ENCODE data around the gene SLC23A2.

The SLC23A2 gene

DNA sequence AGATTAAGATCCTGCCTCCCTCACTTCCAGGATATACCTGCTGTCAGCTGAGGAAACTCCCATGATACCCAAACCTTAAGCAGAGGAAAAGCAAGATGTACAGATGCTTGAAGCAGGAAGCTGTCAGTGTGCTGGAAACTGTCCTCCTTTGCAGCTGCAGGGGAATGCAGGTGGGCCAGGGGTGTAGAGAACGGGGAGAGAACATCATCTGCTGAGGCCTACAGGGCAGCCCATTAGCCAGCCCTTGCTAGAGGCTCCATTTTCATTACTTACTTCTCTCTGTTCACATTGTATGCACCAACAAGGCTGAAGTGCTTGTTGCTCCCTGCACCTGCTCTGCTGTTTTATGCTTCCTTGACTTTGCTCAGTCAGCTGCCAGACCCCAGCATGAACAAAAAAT lies 160.5 kb downstream of the SLC23A2 start:
- no peak for FAIRE-seq
- TF ChIP-seq TAF1 (IDR thresholded peaks at IDR 0.05; ENCODE audit: borderline replicate concordance, low read depth, low read length) (no peak), POLR2AphosphoS5 (IDR thresholded peaks at IDR 0.05; ENCODE audit: low read depth, low read length) (no peak), POLR2A (IDR thresholded peaks at IDR 0.05; ENCODE audit: low read depth, low read length) (no peak)
- no peak for DNase-seq (ENCODE audit: insufficient read length)

DNA sequence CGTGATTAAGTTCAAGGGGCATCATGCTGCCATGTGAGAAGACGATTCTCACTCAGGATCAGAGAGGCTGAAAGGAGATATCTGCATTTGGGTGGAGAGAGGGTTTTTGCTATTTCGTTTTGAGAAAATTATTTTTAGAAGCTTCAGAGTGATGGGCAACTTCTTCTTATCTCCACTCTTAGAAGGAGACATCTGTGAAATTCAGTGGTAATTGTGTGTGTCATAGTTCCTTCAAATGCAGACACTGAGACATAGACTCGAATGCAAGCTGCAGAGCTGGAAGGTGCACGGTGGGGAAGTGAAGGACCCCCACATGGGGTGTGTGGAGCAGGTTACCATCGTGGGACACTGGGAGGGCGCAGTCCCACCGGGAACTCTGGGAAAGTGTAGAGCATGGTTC lies 162.8 kb downstream of the SLC23A2 start:
- FAIRE-seq, result no peak
- TF ChIP-seq POLR2AphosphoS5 (IDR thresholded peaks at IDR 0.05; ENCODE audit: low read depth, low read length) (no peak), POLR2A (IDR thresholded peaks at IDR 0.05; ENCODE audit: low read depth, low read length) (no peak), TAF1 (IDR thresholded peaks at IDR 0.05; ENCODE audit: borderline replicate concordance, low read depth, low read length) (no peak)

DNA sequence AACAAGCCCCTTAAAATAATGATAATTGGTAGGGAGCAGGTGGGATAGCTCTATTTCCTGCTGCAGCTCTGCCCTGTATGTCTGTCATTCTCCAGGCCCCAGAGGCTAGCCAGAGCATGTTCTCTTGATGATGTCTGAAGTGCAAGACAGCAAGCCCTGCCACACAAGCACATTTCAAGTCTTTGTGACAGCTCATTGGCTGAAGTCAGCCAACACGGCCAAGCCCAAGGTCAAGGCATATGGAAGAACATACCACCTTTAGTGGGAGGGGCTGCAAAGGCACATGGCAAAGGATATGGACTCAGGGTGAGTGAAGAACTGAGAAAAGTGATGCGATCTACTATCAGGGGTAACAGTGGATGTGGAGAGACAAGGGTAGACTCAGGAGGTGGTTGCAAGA lies 163.6 kb downstream of the SLC23A2 start:
- no peak for FAIRE-seq
- no peak for DNase-seq (ENCODE audit: insufficient read length)
- TF ChIP-seq POLR2AphosphoS5 (IDR thresholded peaks at IDR 0.05; ENCODE audit: low read depth, low read length) (no peak), POLR2A (IDR thresholded peaks at IDR 0.05; ENCODE audit: low read depth, low read length) (no peak), TAF1 (IDR thresholded peaks at IDR 0.05; ENCODE audit: borderline replicate concordance, low read depth, low read length) (no peak)

More for the DNA sequence above, 162.8 kb downstream of the SLC23A2 start:
- no peak for DNase-seq (ENCODE audit: insufficient read length)

DNA sequence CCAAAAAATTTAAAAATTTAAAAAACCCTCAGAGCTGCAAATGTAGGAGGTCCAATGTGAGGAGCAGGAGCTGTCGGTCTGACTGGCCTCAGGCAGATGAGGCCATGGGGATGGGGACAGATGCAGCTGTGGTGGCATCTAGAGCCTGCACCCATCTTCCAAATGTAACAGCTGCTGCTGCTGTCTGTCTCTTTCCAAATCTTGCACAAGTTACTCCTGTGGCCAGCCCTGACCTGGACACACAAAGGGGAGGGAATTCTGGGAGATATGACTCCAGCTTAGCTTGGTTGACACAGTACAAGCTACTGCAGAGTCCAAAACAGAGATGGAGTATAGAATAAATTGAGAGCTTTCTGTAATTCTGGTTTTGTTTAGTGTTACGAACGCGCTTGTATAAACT lies 164.4 kb downstream of the SLC23A2 start:
- FAIRE-seq, result no peak
- TF ChIP-seq TAF1 (IDR thresholded peaks at IDR 0.05; ENCODE audit: borderline replicate concordance, low read depth, low read length), result no peak
- no peak for TF ChIP-seq POLR2A (IDR thresholded peaks at IDR 0.05; ENCODE audit: low read depth, low read length)
- TF ChIP-seq POLR2AphosphoS5 (IDR thresholded peaks at IDR 0.05; ENCODE audit: low read depth, low read length), result no peak
- no peak for DNase-seq (ENCODE audit: insufficient read length)

DNA sequence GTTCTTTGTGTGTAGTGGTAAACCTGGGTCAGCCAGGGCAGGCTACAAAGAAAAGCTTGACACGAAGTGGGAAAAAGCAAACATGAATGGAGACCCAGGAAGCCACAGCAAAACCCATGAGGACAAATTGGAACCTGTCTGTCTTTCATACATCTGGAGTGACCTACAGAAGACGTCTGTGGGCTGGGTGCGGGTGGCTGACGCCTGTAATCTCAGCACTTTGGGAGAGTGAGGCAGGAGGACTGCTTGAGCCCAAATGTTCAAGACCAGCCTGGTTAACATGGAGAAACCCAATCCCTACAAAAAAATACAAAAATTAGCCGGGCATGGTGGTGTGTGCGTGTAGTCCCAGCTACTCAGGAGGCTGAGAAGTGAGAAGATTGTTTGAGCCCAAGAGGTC lies 164.8 kb downstream of the SLC23A2 start:
- FAIRE-seq (no peak), DNase-seq (ENCODE audit: insufficient read length) (no peak)
- no peak for TF ChIP-seq POLR2AphosphoS5 (IDR thresholded peaks at IDR 0.05; ENCODE audit: low read depth, low read length)
- TF ChIP-seq TAF1 (IDR thresholded peaks at IDR 0.05; ENCODE audit: borderline replicate concordance, low read depth, low read length), result no peak
- TF ChIP-seq POLR2A (IDR thresholded peaks at IDR 0.05; ENCODE audit: low read depth, low read length), result no peak

DNA sequence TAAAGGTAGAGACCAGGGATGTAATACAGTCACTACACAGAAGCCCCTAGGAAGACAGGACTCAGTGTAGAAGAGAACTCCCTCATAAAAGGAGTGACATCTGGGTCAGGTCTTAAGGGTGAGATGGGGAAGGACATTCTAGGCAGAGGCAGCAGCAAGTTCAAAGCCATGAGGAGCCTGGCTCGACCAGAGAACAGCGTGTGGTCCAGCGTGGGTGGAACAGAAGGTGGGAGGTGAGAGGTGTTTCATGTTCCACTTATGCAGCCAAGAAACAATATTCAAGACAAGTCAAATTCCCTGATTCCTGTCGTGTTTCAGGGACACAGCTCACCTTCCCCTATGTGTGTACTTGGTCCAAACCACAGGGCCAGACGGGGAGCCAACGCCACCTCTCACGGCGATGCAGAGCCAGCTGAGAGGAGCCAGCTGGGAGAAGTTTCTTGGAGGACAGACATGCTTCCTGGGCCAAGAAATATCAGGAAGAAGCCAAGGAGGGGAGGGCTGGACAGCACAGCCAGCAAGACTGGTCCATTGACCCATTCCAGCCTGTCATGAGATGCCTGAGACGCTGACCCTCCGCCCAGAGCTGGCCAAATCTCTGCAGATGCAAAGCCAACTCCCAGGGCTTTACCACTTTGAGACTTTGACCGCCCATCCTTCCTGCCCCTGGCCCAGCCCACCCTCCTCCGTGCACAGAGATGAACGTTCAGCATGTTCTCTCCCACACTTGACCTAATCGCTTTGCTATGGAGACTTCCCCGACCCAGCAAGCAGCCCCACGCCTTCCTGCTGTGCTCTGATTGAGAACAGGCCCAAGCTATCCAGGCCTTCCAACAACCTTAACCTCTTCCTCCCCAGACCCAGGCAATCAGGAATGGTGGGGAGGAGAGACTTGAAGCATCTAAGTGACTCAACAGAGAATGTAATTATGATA lies 165.8 kb downstream of the SLC23A2 start:
- no peak for DNase-seq (ENCODE audit: insufficient read length)
- TF ChIP-seq POLR2A (IDR thresholded peaks at IDR 0.05; ENCODE audit: low read depth, low read length) (no peak), TAF1 (IDR thresholded peaks at IDR 0.05; ENCODE audit: borderline replicate concordance, low read depth, low read length) (no peak), POLR2AphosphoS5 (IDR thresholded peaks at IDR 0.05; ENCODE audit: low read depth, low read length) (no peak)
- FAIRE-seq, result no peak

DNA sequence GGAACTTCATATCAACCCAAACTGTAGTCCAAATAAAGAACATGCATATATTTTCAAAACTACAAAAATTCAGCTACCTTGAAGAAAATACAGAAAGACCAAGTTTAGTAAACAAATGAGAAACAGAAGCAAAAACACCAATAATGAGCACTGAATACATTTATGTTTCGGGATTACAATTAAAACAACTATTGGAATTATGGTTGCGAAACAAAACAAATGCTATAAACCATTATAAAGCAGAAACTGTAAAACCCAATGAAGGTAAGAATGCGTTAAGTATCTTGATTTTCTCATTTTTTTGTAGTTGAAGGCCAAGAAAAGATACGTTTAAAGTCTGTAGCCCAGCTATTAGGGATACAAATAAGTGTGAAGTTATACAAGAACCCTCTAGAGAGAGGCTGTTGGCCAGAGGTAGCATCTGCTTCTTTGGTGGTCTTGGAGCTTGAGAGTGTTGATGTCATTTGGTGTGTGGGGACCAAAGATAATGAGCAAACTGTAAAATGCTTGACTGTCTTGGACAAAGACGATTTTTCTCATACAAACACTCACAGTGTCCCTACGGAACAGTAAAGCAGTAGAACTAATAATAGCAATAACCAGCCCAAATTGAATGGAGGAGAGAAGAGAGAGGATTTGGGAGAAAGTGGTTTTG lies 168.1 kb downstream of the SLC23A2 start:
- DNase-seq (ENCODE audit: insufficient read length), result no peak
- no peak for FAIRE-seq
- TF ChIP-seq POLR2AphosphoS5 (IDR thresholded peaks at IDR 0.05; ENCODE audit: low read depth, low read length) (no peak), POLR2A (IDR thresholded peaks at IDR 0.05; ENCODE audit: low read depth, low read length) (no peak), TAF1 (IDR thresholded peaks at IDR 0.05; ENCODE audit: borderline replicate concordance, low read depth, low read length) (no peak)

DNA sequence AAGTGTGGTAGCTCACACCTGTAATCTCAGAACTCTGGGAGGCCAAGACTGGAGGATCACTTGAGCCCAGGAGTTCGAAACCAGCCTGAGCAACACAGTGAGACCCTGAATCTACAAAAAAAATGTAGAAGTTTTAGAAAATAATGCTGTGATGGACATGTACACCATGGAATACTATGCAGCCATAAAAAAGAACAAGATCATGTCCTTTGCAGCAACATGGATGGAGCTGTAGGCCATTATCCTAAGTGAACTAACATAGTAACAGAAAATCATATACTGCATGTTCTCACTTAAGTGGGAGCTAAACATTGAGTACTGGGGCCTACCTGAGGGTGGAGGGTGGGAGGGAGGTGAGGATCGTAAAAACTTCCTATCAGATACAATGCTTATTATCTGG lies 168.8 kb downstream of the SLC23A2 start:
- TF ChIP-seq TAF1 (IDR thresholded peaks at IDR 0.05; ENCODE audit: borderline replicate concordance, low read depth, low read length), result no peak
- TF ChIP-seq POLR2AphosphoS5 (IDR thresholded peaks at IDR 0.05; ENCODE audit: low read depth, low read length), result no peak
- TF ChIP-seq POLR2A (IDR thresholded peaks at IDR 0.05; ENCODE audit: low read depth, low read length), result no peak
- DNase-seq (ENCODE audit: insufficient read length) (no peak), FAIRE-seq (no peak)

DNA sequence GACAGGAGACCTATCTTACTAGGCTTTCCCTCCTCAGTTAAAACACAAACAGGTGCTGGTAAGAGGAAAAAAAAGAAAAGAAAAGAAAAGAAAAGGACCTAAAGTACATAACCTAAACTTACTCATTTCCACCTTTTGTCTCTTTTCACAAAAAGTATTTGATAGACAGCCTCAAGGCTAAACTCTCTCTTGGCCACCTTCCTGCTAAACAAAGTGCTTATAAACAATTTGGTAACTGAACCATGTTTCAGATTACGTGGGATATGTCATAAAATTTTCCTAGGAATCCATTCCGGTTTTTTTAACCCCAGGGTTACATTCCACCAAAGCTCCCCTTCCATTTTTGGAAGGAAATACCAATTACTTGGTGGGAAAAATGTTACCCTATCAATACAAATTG lies 170.6 kb downstream of the SLC23A2 start:
- FAIRE-seq, result no peak
- DNase-seq (ENCODE audit: insufficient read length), result no peak
- TF ChIP-seq TAF1 (IDR thresholded peaks at IDR 0.05; ENCODE audit: borderline replicate concordance, low read depth, low read length), result no peak
- no peak for TF ChIP-seq POLR2A (IDR thresholded peaks at IDR 0.05; ENCODE audit: low read depth, low read length)
- no peak for TF ChIP-seq POLR2AphosphoS5 (IDR thresholded peaks at IDR 0.05; ENCODE audit: low read depth, low read length)

DNA sequence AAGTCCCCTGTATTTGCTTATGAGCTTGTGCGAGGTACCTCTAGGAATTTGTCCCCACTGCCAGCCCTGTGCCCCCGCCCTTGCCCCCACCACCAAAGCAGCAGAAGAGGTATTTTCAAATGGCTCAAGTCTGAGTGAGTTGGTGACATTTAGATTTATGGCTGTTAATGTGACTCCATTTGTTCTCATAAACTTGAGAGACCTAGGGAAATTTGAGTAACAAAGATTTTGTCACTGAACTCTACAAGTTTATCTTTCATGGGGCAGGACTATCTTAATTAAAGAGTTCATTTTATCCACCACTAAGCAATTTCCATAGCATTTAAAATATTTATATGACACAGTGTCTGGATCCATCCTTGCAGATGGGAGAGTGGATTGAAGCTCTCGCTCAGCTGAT lies 171.1 kb downstream of the SLC23A2 start:
- TF ChIP-seq POLR2AphosphoS5 (IDR thresholded peaks at IDR 0.05; ENCODE audit: low read depth, low read length), result no peak
- TF ChIP-seq POLR2A (IDR thresholded peaks at IDR 0.05; ENCODE audit: low read depth, low read length), result no peak
- no peak for TF ChIP-seq TAF1 (IDR thresholded peaks at IDR 0.05; ENCODE audit: borderline replicate concordance, low read depth, low read length)
- no peak for FAIRE-seq
- no peak for DNase-seq (ENCODE audit: insufficient read length)

DNA sequence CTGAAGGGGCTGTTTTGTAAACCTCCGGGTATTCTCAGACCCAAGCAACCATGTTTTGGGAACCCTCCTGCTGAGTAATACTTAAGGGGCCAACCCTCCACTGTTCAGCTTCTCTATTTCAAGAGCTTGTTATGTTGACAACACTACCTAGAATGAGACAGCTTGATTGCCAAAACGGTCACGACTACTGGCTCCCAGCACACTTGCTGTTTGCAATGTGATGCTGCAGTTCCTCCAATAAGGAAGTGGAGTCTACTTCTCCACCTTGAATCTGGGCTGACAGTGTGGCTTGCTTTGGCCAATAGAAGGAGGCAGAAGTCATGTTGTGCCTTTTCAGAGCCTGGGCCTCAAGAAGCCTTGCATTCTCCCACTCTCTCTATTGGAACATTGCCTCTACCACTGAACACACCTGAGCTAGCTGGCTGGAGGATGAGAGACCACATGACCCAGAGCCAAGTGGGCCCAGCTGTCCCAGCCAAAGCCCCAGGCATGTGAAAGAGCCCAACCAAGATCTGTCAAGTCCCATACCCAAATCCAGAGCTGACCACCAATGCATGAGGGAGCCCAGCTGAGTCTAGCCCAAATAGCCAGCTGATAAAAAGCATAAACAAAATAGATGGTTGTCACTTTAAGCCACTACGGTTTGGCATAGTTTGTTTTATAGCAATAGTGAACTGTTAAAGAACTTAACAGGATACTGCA lies 171.6 kb downstream of the SLC23A2 start:
- no peak for DNase-seq (ENCODE audit: insufficient read length)
- TF ChIP-seq POLR2AphosphoS5 (IDR thresholded peaks at IDR 0.05; ENCODE audit: low read depth, low read length) (no peak), TAF1 (IDR thresholded peaks at IDR 0.05; ENCODE audit: borderline replicate concordance, low read depth, low read length) (no peak), POLR2A (IDR thresholded peaks at IDR 0.05; ENCODE audit: low read depth, low read length) (no peak)
- no peak for FAIRE-seq

Measured in GM12892 (cell line).